H1 (cell line): Measurements from ENCODE around the gene CDC45. TPM values are rescaled to one million over a fixed set of nuclear protein-coding genes. Genes with fewer than 3 reads are reported as not detected.

Experiments
- CTCF ChIA-PET: fragments of 300-600 bp; sonication (Branson Sonifier 250); formaldehyde crosslinking; loops from one replicate; lab custom pipeline; 2021; ENCODE audit not compliant: partially characterized antibody; lab: Charles Lee
- POLR2A ChIA-PET: fragments of 300-600 bp; sonication (Branson Sonifier 250); formaldehyde crosslinking; loops from one replicate; lab custom pipeline; 2021; ENCODE audit warnings: inconsistent platforms; ENCODE audit not compliant: partially characterized antibody; lab: Charles Lee
- DNase-seq, 2 experiments: peaks; one replicate each; pipeline versions ENCODE4 v3.0.0 to v3.0.0-alpha.2; 2010 to 2022; ENCODE audit warnings: low spot score in 2 of 2, low read depth in 1 of 2, mixed read lengths in 1 of 2
- FAIRE-seq: peaks from 2 replicates; lab custom pipeline; 2011; peaks lifted over from hg19 to GRCh38; lab: Jason Lieb, UNC
- H2AFZ ChIP-seq: 2 replicates; pipeline ENCODE4 v1.8.1; 2012; ENCODE audit warnings: low read length, inconsistent platforms
- H2AK5ac ChIP-seq: 2 replicates; pipeline ENCODE4 v1.6.1; 2013; ENCODE audit warnings: low read depth, low read length
- H2BK120ac ChIP-seq: replicated peaks from 2 replicates; pipeline ENCODE3; 2013; ENCODE audit warnings: low read depth, low read length, inconsistent platforms
- H2BK12ac ChIP-seq: 2 replicates; pipeline ENCODE4 v1.6.1; 2013; ENCODE audit warnings: low read depth, low read length
- H2BK15ac ChIP-seq: 2 replicates; pipeline ENCODE4 v1.6.1; 2013; ENCODE audit warnings: low read length
- H2BK20ac ChIP-seq: 2 replicates; pipeline ENCODE4 v1.6.1; 2013; ENCODE audit warnings: low read length
- H2BK5ac ChIP-seq: 2 replicates; pipeline ENCODE4 v1.6.1; 2013; ENCODE audit warnings: low read depth, low read length
- H3K14ac ChIP-seq: 2 replicates; pipeline ENCODE4 v1.6.1; 2013; ENCODE audit warnings: inconsistent platforms; ENCODE audit not compliant: insufficient read length
- H3K18ac ChIP-seq: 2 replicates; pipeline ENCODE4 v1.6.1; 2013; ENCODE audit warnings: low read length; ENCODE audit errors: extremely low read depth
- H3K23ac ChIP-seq: 2 replicates; pipeline ENCODE4 v1.6.1; 2013; ENCODE audit warnings: inconsistent platforms; ENCODE audit not compliant: insufficient read length
- H3K23me2 ChIP-seq: 2 replicates; pipeline ENCODE4 v1.6.1; 2013; ENCODE audit warnings: low read depth, low read length
- H3K27ac ChIP-seq: 2 replicates; pipeline ENCODE4 v1.6.1; 2011; ENCODE audit warnings: low read depth, low read length, inconsistent platforms
- H3K27me3 ChIP-seq, 4 experiments: replicated peaks in 1 of 4; 1 replicate in 1 of 4; 2 replicates in 3 of 4; pipeline versions ENCODE4 v1.6.1 to v1.8.1; 2011 to 2013; ENCODE audit warnings: low read length in 3 of 4, mild to moderate bottlenecking in 3 of 4, inconsistent platforms in 2 of 4, mixed read lengths in 2 of 4, moderate library complexity in 1 of 4; ENCODE audit not compliant: control insufficient read depth in 3 of 4, insufficient read depth in 3 of 4; ENCODE audit errors: extremely low read depth in 1 of 4
- H3K36me3 ChIP-seq, 4 experiments: 2 replicates each; pipeline versions ENCODE4 v1.6.1 to v1.8.1; 2011 to 2013; ENCODE audit warnings: mild to moderate bottlenecking in 4 of 4, low read length in 3 of 4, moderate library complexity in 2 of 4, control low read depth in 1 of 4, inconsistent platforms in 1 of 4; ENCODE audit not compliant: insufficient read depth in 4 of 4, control insufficient read depth in 2 of 4
- H3K4ac ChIP-seq: replicated peaks from 2 replicates; pipeline ENCODE3; 2013; ENCODE audit warnings: low read length, low read depth, mixed read lengths, inconsistent platforms; ENCODE audit not compliant: insufficient read length
- H3K4me1 ChIP-seq, 4 experiments: replicated peaks in 1 of 4; 1 replicate in 1 of 4; 2 replicates in 3 of 4; pipeline versions ENCODE4 v1.6.1 to v1.8.1; 2011 to 2013; ENCODE audit warnings: low read length in 3 of 4, inconsistent platforms in 2 of 4, mixed read lengths in 1 of 4; ENCODE audit not compliant: insufficient read depth in 4 of 4, control insufficient read depth in 3 of 4
- H3K4me2 ChIP-seq, 2 experiments: 2 replicates each; pipeline versions ENCODE4 v1.6.1 to v1.8.1; 2011 to 2013; ENCODE audit warnings: low read depth in 2 of 2, low read length in 2 of 2, control low read depth in 1 of 2, inconsistent platforms in 1 of 2, mild to moderate bottlenecking in 1 of 2; ENCODE audit not compliant: insufficient read depth in 1 of 2
- H3K4me3 ChIP-seq, 4 experiments: fragments of 200-600, 300-600 bp in 1 of 4; sonication (generic), shearing (Covaris generic), sonication (Bioruptor Twin) in 1 of 4; 2 replicates each; pipeline versions ENCODE4 v1.5.1 to v1.8.1; 2011 to 2016; ENCODE audit warnings: low read length in 4 of 4, low read depth in 3 of 4, control low read depth in 2 of 4, inconsistent platforms in 2 of 4, mild to moderate bottlenecking in 2 of 4, mixed read lengths in 1 of 4, moderate library complexity in 1 of 4; ENCODE audit not compliant: insufficient read depth in 2 of 4; ENCODE audit errors: extremely low read depth in 1 of 4
- H3K56ac ChIP-seq: replicated peaks from 2 replicates; pipeline ENCODE3; 2013; ENCODE audit warnings: low read depth, mild to moderate bottlenecking, mixed read lengths, low read length, inconsistent platforms; ENCODE audit not compliant: insufficient read length
- H3K79me1 ChIP-seq: 2 replicates; pipeline ENCODE4 v1.6.1; 2013; ENCODE audit warnings: low read depth, low read length, control low read depth
- H3K79me2 ChIP-seq, 2 experiments: 2 replicates each; pipeline versions ENCODE4 v1.6.1 to v1.8.1; 2012 to 2013; ENCODE audit warnings: low read length in 2 of 2, mild to moderate bottlenecking in 2 of 2, inconsistent platforms in 1 of 2; ENCODE audit not compliant: insufficient read depth in 2 of 2, control insufficient read depth in 1 of 2
- H3K9ac ChIP-seq, 4 experiments: replicated peaks in 1 of 4; 1 replicate in 1 of 4; 2 replicates in 3 of 4; pipeline versions ENCODE4 v1.6.1 to v1.8.1; 2011 to 2013; ENCODE audit warnings: low read depth in 3 of 4, low read length in 3 of 4, control low read depth in 2 of 4, mild to moderate bottlenecking in 2 of 4, moderate library complexity in 2 of 4, inconsistent platforms in 1 of 4; ENCODE audit errors: extremely low read depth in 1 of 4
- H3K9me3 ChIP-seq, 2 experiments: 2 replicates each; pipeline versions ENCODE4 v1.6.1 to v1.8.1; 2012 to 2013; ENCODE audit warnings: mild to moderate bottlenecking in 2 of 2, moderate library complexity in 2 of 2, control low read depth in 1 of 2, inconsistent platforms in 1 of 2, low read depth in 1 of 2, low read length in 1 of 2, mixed read lengths in 1 of 2; ENCODE audit not compliant: insufficient read depth in 2 of 2
- H4K20me1 ChIP-seq, 2 experiments: replicated peaks in 1 of 2; 2 replicates each; pipeline versions ENCODE3 to v1.8.1; 2011 to 2013; ENCODE audit warnings: inconsistent platforms in 2 of 2, low read length in 2 of 2, mild to moderate bottlenecking in 1 of 2; ENCODE audit not compliant: insufficient read depth in 2 of 2, control insufficient read depth in 1 of 2
- H4K5ac ChIP-seq: 2 replicates; pipeline ENCODE4 v1.6.1; 2013; ENCODE audit warnings: low read length, low read depth, mixed read lengths, inconsistent platforms; ENCODE audit not compliant: insufficient read length
- H4K8ac ChIP-seq: 2 replicates; pipeline ENCODE4 v1.8.0; 2013; ENCODE audit warnings: mild to moderate bottlenecking, moderate library complexity, low read length, inconsistent platforms; ENCODE audit not compliant: insufficient read depth; ENCODE audit errors: extremely low read depth
- H4K91ac ChIP-seq: replicated peaks from 2 replicates; pipeline ENCODE3; 2013; ENCODE audit warnings: low read length, mixed read lengths, inconsistent platforms; ENCODE audit not compliant: insufficient read length
- SIN3A ChIP-seq, 2 experiments: IDR thresholded peaks in 1 of 2; conservative IDR thresholded peaks in 1 of 2; 2 replicates each; pipeline ENCODE4 v1.6.1; 2011 to 2012; ENCODE audit warnings: low read length in 2 of 2, improper control_type of control experiment in 1 of 2, low read depth in 1 of 2, mild to moderate bottlenecking in 1 of 2
- whole genome bisulfite sequencing, 2 experiments: shearing (Covaris generic) in 1 of 2; methylation state at CpG; one replicate each; pipeline versions ENCODE4 v1.1.6 to v1.1.7; 2013 to 2015; ENCODE audit warnings: low lambda C conversion rate in 2 of 2, mixed read lengths in 2 of 2, inconsistent platforms in 1 of 2, low coverage in 1 of 2, missing lambda C conversion rate in 1 of 2; ENCODE audit not compliant: insufficient replicate concordance in 2 of 2, insufficient coverage in 1 of 2, insufficient read length in 1 of 2; ENCODE audit errors: extremely low coverage in 1 of 2, missing lambda C conversion rate in 1 of 2; 5-methylcytosine and 5-hydroxymethylcytosine counted together
- polyA plus RNA-seq, 7 experiments: library from polyadenylated mRNA; depleted of rRNA in 3 of 7; stranded (reverse) in 5 of 7; unstranded in 2 of 7; fragments of >200 nt in 5 of 7; fragments of 200-250 nt in 2 of 7; gene quantifications; 1 replicate in 5 of 7; 2 replicates in 1 of 7; 4 replicates in 1 of 7; pipeline versions ENCODE4 v1.2.1 to v1.2.3, GENCODE V29; 2011 to 2013; ENCODE audit warnings: missing spikeins in 2 of 7, mixed read lengths in 2 of 7
- total RNA-seq: library from RNA; stranded (reverse); fragmentation: NEBNext Ultra II Directional; extraction: Animal tissue kit (Norgen Biotek cat#: 25700); gene quantifications from 2 replicates; pipeline ENCODE4 v1.2.1, GENCODE V29; 2021
- TF ChIP-seq, protein P1 (sequence below): IDR thresholded peaks from 2 replicates; pipeline ENCODE4 v1.6.1; 2012; ENCODE audit warnings: inconsistent platforms

Gene CDC45
- total and polyA plus RNA-seq, 2 of the 8 experiments (the other 6 are each of a cell fraction or from before 2014, with no cell fraction given) = 31.9 to 37.7 TPM

DNA sequence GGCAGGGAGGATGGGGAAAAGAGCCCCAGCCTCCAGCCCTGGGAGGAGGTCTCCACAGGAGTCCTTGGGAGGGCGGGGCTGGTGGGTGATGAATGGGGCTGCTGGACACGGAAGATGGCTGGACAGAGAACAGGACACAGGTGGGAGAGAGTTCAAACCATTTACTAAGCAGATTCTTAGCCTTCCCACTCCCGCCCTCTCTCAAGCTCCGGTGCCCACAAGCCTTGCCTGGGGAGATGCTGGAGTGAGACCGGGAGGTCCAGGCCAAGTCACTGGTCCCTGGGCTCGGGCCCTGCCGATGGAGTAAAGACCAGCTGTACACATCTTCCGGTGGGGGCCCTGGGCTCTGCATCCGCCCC lies 43.1 kb downstream of the CDC45 start:
- Histone ChIP-seq H3K36me3 (no peaks in the 10 kb centered on the region; a peak in 2 of 8 replicates), H3K9ac (no peak overlapping the region), H3K56ac (no peak overlapping the region), H2BK5ac (no peak overlapping the region), H2BK12ac (no peak overlapping the region), H3K4me2 (peak overlapping the region; percentile 90 to 97), H3K23me2 (peaks cover 16% of the 10 kb centered on the region; the same call in 1 of the 2 replicates), H4K5ac (no peak overlapping the region), H3K14ac (no peak overlapping the region), H2BK120ac (no peak overlapping the region), H2BK15ac (no peak overlapping the region), H3K4me3 (peak overlapping the region; percentile 27 to 61 (median 40); a peak in 6 of 8 replicates), H3K27ac (no peak overlapping the region), H4K91ac (no peak overlapping the region), H3K27me3 (peaks cover 0 to 45% (median 35%) of the 10 kb centered on the region in 4 experiments; a peak in 6 of 7 replicates), H3K79me1 (no peaks in the 10 kb centered on the region), H2AFZ (no peak overlapping the region), H3K9me3 (no peaks in the 10 kb centered on the region), H3K23ac (no peak overlapping the region), H3K4me1 (peaks cover 0 to 15% (median 13%) of the 10 kb centered on the region in 4 experiments; a peak in 6 of 7 replicates), H2AK5ac (no peak overlapping the region), H2BK20ac (no peak overlapping the region), H3K18ac (no peak overlapping the region), H4K20me1 (peaks cover 0 to 19% of the 10 kb centered on the region in 2 experiments), H3K4ac (peak overlapping the region; percentile 46), H4K8ac (peak overlapping the region; percentile 59; the same call in 1 of the 2 replicates), H3K79me2 (no peaks in the 10 kb centered on the region)
- FAIRE-seq = no peak
- POLR2A ChIA-PET = interaction anchor here (0.9 to 1.5 kb wide), 3 partner anchors 16 to 44 kb away, joined by 3 read pairs; partner anchors contain the start of genes CDC45 and UFD1
- DNase-seq = no peak
- no peak for TF ChIP-seq SIN3A (conservative IDR thresholded peaks at IDR 0.05 in 1 of 2, IDR thresholded peaks at IDR 0.05 in 1 of 2; ENCODE audit: low read depth in 1 of 2, low read length in 2 of 2)
- TF ChIP-seq, protein P1, sequence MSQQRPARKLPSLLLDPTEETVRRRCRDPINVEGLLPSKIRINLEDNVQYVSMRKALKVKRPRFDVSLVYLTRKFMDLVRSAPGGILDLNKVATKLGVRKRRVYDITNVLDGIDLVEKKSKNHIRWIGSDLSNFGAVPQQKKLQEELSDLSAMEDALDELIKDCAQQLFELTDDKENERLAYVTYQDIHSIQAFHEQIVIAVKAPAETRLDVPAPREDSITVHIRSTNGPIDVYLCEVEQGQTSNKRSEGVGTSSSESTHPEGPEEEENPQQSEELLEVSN = 0 out of 2 replicates have a peak, but pooled peaks have one; percentile 13
- CTCF ChIA-PET = interaction anchor here (0.8 to 1.3 kb wide), 5 partner anchors 21 to 110 kb away, joined by 3 to 4 read pairs (median 3); no protein-coding TSS in a partner anchor
- WGBS, 2 experiments = 48% methylated on average over 9 of the region's 9 CpGs; no CpG with 5 or more reads in 1 of the 2 experiments
